Astrocyte (in vitro differentiated cells and primary cell): ENCODE data around the gene CEACAM21. TPM values are rescaled to one million over a fixed set of nuclear protein-coding genes. Genes with fewer than 3 reads are reported as not detected.

Source experiments
- DNase-seq: peaks from one replicate; pipeline ENCODE4 v3.0.0-alpha.2; 2010; ENCODE audit warnings: low read depth
- FAIRE-seq: peaks from 2 replicates; lab custom pipeline; 2011; peaks lifted over from hg19 to GRCh38; lab: Jason Lieb, UNC
- H2AFZ ChIP-seq: 2 replicates; pipeline ENCODE4 v1.6.0; 2012; ENCODE audit warnings: low read depth, low read length, inconsistent platforms
- H3K27ac ChIP-seq: 2 replicates; pipeline ENCODE4 v1.5.1; 2011; ENCODE audit warnings: low read depth, low read length, inconsistent platforms
- H3K27me3 ChIP-seq: 2 replicates; pipeline ENCODE4 v1.6.0; 2011; ENCODE audit warnings: low read length, inconsistent platforms; ENCODE audit not compliant: insufficient read depth
- H3K36me3 ChIP-seq: 2 replicates; pipeline ENCODE4 v1.5.1; 2011; ENCODE audit warnings: low read length, inconsistent platforms; ENCODE audit not compliant: insufficient read depth
- H3K4me1 ChIP-seq: 2 replicates; pipeline ENCODE4 v1.5.1; 2011; ENCODE audit warnings: low read length, inconsistent platforms; ENCODE audit not compliant: insufficient read depth
- H3K4me2 ChIP-seq: 2 replicates; pipeline ENCODE4 v1.6.0; 2012; ENCODE audit warnings: low read length, inconsistent platforms
- H3K4me3 ChIP-seq: 2 replicates; pipeline ENCODE4 v1.5.1; 2011; ENCODE audit warnings: low read depth, mild to moderate bottlenecking, low read length, inconsistent platforms; ENCODE audit not compliant: insufficient read depth
- H3K79me2 ChIP-seq: 2 replicates; pipeline ENCODE4 v1.6.0; 2012; ENCODE audit warnings: mild to moderate bottlenecking, low read length, inconsistent platforms; ENCODE audit not compliant: insufficient read depth
- H3K9ac ChIP-seq: 2 replicates; pipeline ENCODE4 v1.6.0; 2012; ENCODE audit warnings: mild to moderate bottlenecking, low read length, inconsistent platforms
- H3K9me3 ChIP-seq: 2 replicates; pipeline ENCODE4 v1.5.1; 2012; ENCODE audit warnings: low read depth, mild to moderate bottlenecking, low read length, inconsistent platforms; ENCODE audit not compliant: insufficient read depth
- H4K20me1 ChIP-seq: 2 replicates; pipeline ENCODE4 v1.6.0; 2012; ENCODE audit warnings: low read length, inconsistent platforms; ENCODE audit not compliant: insufficient read depth
- H3K27ac Mint-ChIP-seq: one replicate; pipeline ENCODE4 v1.8.0; 2021; ENCODE audit warnings: mild to moderate bottlenecking, mixed read lengths; ENCODE audit not compliant: unreplicated experiment
- H3K27me3 Mint-ChIP-seq: one replicate; pipeline ENCODE4 v1.8.0; 2021; ENCODE audit warnings: low read depth, mixed read lengths; ENCODE audit not compliant: unreplicated experiment
- H3K36me3 Mint-ChIP-seq: one replicate; pipeline ENCODE4 v1.8.0; 2021; ENCODE audit warnings: low read depth, mixed read lengths; ENCODE audit not compliant: unreplicated experiment
- H3K4me1 Mint-ChIP-seq: one replicate; pipeline ENCODE4 v1.8.0; 2021; ENCODE audit warnings: low read depth, mixed read lengths; ENCODE audit not compliant: unreplicated experiment
- H3K4me3 Mint-ChIP-seq: one replicate; pipeline ENCODE4 v1.8.0; 2021; ENCODE audit warnings: mild to moderate bottlenecking, moderate library complexity, mixed read lengths; ENCODE audit not compliant: unreplicated experiment
- H3K9me3 Mint-ChIP-seq: one replicate; pipeline ENCODE4 v1.8.0; 2021; ENCODE audit warnings: mild to moderate bottlenecking, mixed read lengths; ENCODE audit not compliant: unreplicated experiment
- EZH2 ChIP-seq: IDR thresholded peaks from 2 replicates; pipeline ENCODE4 v1.6.1; 2012; ENCODE audit warnings: mild to moderate bottlenecking, low read length, inconsistent platforms; ENCODE audit not compliant: insufficient read depth
- total RNA-seq: library from RNA; stranded (reverse); gene quantifications from 2 replicates; pipeline ENCODE4 v1.2.1, GENCODE V29; 2021
- TF ChIP-seq, protein P1 (sequence below): IDR thresholded peaks from 2 replicates; pipeline ENCODE4 v1.5.1; 2011; ENCODE audit warnings: low read depth, mild to moderate bottlenecking, inconsistent platforms, low read length, moderate library complexity; ENCODE audit not compliant: insufficient read depth

CEACAM21 gene
- total RNA-seq, 1 donor from 2014 or later: 2.4 TPM

DNA sequence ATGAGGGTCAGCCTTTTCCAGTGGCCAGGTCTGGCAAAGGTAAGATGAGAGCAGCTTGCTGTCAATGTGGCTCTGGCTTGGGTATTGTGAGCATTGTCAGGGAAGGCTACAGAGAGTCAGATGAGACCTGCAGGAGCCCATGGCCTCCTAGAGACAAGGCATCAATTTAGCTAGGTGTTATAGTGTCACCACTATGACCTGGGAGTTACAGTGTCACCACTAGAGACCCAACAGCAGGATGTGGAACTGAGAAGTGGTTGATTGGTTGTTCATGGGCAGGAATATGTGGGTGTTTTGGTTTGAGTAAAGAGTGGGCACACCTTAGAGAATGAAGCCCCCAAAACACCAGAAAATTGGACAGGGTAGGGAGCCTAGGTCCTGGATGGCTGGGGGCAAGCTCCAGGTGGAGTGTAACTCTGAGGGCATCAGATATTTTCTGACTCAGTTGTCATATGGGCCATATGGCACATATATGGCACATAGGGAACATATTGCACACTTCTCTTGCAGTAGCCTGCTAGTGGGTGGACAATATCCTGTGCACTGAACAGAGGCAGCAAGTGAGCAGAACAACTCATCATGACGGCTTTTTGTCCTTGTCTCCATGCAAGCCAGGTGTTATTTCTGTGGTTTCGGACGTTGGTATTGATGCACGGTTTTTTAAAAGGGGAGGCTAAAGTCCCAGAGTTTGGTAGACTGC lies 46.3 kb upstream of the CEACAM21 start:
- Histone ChIP-seq H3K79me2 (no peaks in the 10 kb centered on the region), H2AFZ (no peak overlapping the region), H3K27me3 (peaks cover 3% of the 10 kb centered on the region), H4K20me1 (no peaks in the 10 kb centered on the region), H3K36me3 (no peaks in the 10 kb centered on the region), H3K4me3 (no peak overlapping the region), H3K27ac (no peak overlapping the region), H3K9me3 (no peaks in the 10 kb centered on the region), H3K4me2 (no peak overlapping the region), H3K9ac (no peak overlapping the region), H3K4me1 (no peaks in the 10 kb centered on the region)
- H3K27me3 Mint-ChIP-seq: peaks cover 9% of the 10 kb centered on the region
- H3K9me3 Mint-ChIP-seq: peaks cover 19% of the 10 kb centered on the region
- FAIRE-seq: no peak
- H3K36me3 Mint-ChIP-seq: peaks cover 1% of the 10 kb centered on the region
- peak overlapping the region; percentile 9 for H3K4me3 Mint-ChIP-seq
- no peak for TF ChIP-seq EZH2
- peak overlapping the region; percentile 23 for H3K27ac Mint-ChIP-seq
- DNase-seq: no peak
- peaks cover 29% of the 10 kb centered on the region for H3K4me1 Mint-ChIP-seq

DNA sequence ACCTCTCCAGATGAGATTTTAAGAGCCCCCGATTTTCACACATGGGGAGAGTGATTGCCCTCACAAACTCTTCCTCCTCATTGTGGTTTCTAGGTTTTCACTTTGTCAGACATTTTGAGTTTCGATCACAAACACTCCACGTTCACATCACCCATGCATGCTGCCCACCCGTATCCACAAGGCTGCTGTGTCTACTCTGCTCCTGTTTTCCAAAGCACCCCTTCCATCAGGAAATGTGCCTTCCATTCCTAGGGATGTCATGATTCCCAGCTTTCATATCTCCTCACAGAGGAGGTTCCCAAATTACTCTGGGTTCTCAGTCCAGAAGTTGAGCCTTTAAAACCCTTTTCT lies 45.8 kb upstream of the CEACAM21 start:
- FAIRE-seq (no peak), DNase-seq (no peak)
- Mint-ChIP-seq H3K4me1 (peaks cover 30% of the 10 kb centered on the region), H3K27me3 (peaks cover 4% of the 10 kb centered on the region), H3K4me3 (no peak overlapping the region), H3K36me3 (peaks cover 1% of the 10 kb centered on the region), H3K27ac (peak overlapping the region; percentile 36), H3K9me3 (peaks cover 19% of the 10 kb centered on the region)
- H3K9me3 ChIP-seq: no peaks in the 10 kb centered on the region
- no peaks in the 10 kb centered on the region for H4K20me1 ChIP-seq
- H3K9ac ChIP-seq: no peak overlapping the region
- H3K27me3 ChIP-seq: peaks cover 3% of the 10 kb centered on the region
- TF ChIP-seq, protein P1, sequence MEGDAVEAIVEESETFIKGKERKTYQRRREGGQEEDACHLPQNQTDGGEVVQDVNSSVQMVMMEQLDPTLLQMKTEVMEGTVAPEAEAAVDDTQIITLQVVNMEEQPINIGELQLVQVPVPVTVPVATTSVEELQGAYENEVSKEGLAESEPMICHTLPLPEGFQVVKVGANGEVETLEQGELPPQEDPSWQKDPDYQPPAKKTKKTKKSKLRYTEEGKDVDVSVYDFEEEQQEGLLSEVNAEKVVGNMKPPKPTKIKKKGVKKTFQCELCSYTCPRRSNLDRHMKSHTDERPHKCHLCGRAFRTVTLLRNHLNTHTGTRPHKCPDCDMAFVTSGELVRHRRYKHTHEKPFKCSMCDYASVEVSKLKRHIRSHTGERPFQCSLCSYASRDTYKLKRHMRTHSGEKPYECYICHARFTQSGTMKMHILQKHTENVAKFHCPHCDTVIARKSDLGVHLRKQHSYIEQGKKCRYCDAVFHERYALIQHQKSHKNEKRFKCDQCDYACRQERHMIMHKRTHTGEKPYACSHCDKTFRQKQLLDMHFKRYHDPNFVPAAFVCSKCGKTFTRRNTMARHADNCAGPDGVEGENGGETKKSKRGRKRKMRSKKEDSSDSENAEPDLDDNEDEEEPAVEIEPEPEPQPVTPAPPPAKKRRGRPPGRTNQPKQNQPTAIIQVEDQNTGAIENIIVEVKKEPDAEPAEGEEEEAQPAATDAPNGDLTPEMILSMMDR: no peak
- TF ChIP-seq EZH2: no peak
- no peak overlapping the region for H3K27ac ChIP-seq
- no peak overlapping the region for H3K4me2 ChIP-seq
- H2AFZ ChIP-seq: no peak overlapping the region
- no peaks in the 10 kb centered on the region for H3K79me2 ChIP-seq
- H3K4me3 ChIP-seq: no peak overlapping the region
- no peaks in the 10 kb centered on the region for H3K36me3 ChIP-seq
- H3K4me1 ChIP-seq: no peaks in the 10 kb centered on the region

DNA sequence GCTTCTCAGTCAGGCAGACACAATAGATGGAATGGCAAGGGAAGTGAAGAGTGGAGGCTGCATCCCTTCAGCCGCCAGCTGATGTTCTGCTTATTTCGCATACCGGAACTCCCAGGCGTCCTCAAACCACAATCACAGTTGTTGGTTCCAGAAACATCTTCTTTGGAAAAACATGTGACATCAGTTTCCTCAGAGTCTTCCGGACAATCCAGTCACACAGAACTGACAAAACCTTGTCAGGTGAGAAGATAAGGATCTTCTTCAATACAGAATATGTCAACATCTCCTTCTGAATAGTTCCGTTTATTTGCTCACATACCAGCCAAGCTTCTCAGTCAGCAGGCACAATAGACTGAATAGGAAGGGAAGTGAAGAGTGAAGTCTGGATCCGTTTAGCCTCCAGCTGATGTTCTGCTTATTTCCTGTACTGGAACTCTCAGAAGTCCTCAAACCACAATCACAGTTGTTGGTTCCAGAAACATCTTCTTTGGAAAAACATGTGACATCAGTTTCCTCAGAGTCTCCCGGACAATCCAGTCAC lies 45.1 kb upstream of the CEACAM21 start:
- no peaks in the 10 kb centered on the region for H3K36me3 ChIP-seq
- H4K20me1 ChIP-seq: no peaks in the 10 kb centered on the region
- H3K27ac ChIP-seq: no peak overlapping the region
- no peak for TF ChIP-seq EZH2
- TF ChIP-seq, protein P1: no peak
- no peaks in the 10 kb centered on the region for H3K4me1 ChIP-seq
- no peak overlapping the region for H3K4me3 ChIP-seq
- FAIRE-seq: no peak
- Mint-ChIP-seq H3K36me3 (peaks cover 1% of the 10 kb centered on the region), H3K27me3 (no peaks in the 10 kb centered on the region), H3K4me1 (peaks cover 32% of the 10 kb centered on the region), H3K27ac (peak overlapping the region; percentile 36), H3K9me3 (peaks cover 19% of the 10 kb centered on the region), H3K4me3 (no peak overlapping the region)
- DNase-seq: no peak
- H3K79me2 ChIP-seq: no peaks in the 10 kb centered on the region
- no peaks in the 10 kb centered on the region for H3K9me3 ChIP-seq
- H3K27me3 ChIP-seq: peaks cover 3% of the 10 kb centered on the region
- no peak overlapping the region for H2AFZ ChIP-seq
- H3K9ac ChIP-seq: no peak overlapping the region
- no peak overlapping the region for H3K4me2 ChIP-seq
